Measurements from ENCODE around the gene DNAH2.

The DNAH2 gene

GRCh38 chr17:7686222-7687071 is 31.1 kb upstream of the DNAH2 start:
- DNase-seq (ENCODE audit: low read depth, low spot score), result no peak
- whole genome bisulfite sequencing (ENCODE audit: insufficient coverage, insufficient read length), result no CpG with 5 or more reads among the region's 30 CpGs

DNA sequence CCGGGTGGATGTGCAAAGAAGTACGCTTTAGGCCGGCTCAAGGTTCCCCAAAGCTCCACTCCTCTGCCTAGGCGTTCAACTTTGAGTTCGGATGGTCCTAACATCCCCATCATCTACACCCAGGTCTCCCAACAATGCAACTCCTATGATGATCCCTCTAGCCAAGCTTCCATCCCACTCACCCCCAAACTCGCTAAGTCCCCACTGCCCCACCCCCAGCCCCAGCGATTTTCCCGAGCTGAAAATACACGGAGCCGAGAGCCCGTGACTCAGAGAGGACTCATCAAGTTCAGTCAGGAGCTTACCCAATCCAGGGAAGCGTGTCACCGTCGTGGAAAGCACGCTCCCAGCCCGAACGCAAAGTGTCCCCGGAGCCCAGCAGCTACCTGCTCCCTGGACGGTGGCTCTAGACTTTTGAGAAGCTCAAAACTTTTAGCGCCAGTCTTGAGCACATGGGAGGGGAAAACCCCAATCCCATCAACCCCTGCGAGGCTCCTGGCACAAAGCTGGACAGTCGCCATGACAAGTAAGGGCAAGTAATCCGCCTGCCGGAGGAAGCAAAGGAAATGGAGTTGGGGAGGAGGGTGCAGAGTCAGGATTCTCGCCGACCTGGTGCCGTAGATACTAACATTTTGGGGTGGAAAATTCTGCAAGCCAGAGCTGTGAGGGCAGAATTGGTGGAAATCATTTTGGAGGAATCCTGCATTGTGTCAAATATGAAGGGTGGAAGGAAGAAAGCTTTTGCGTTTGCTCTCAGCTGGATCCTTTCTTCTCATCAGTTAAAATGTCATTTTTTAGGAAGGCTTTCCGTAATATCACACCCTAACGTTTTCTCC is 30.3 kb upstream of the DNAH2 start, which contains the start of gene TP53:
TSS of gene TP53 (minus strand) at position 419 of the 836 bp plus-strand sequence. CDS start 10,896 bp downstream, outside the sequence.
- no peaks in the 10 kb centered on the region for H3K4me1 ChIP-seq (ENCODE audit: control insufficient read depth, insufficient read depth, low read length)
- no peak within 1 kb of the TSS for H3K27ac ChIP-seq (ENCODE audit: low read length)
- no peaks in the 10 kb centered on the region for H3K36me3 ChIP-seq (ENCODE audit: control insufficient read depth, insufficient read depth, low read length)
- peak; percentile 93 for DNase-seq (ENCODE audit: low read depth, low spot score)
- no peaks in the 10 kb centered on the region for H3K27me3 ChIP-seq (ENCODE audit: control insufficient read depth, insufficient read depth, low read length)
- no peaks in the 10 kb centered on the region for H3K9me3 ChIP-seq (ENCODE audit: control insufficient read depth, insufficient read depth, low read length)
- H3K4me3 ChIP-seq (ENCODE audit: low read length), result peak within 1 kb of the TSS; percentile 82
- 100% methylated on average over 1 of the region's 30 CpGs for WGBS (ENCODE audit: insufficient coverage, insufficient read length)

More at GRCh38 chr17:7686222-7687071, 31.1 kb upstream of the DNAH2 start:
- H3K27me3 ChIP-seq (ENCODE audit: control insufficient read depth, insufficient read depth, low read length), result no peaks in the 10 kb centered on the region
- no peaks in the 10 kb centered on the region for H3K36me3 ChIP-seq (ENCODE audit: control insufficient read depth, insufficient read depth, low read length)
- H3K27ac ChIP-seq (ENCODE audit: low read length), result no peak overlapping the region
- H3K9me3 ChIP-seq (ENCODE audit: control insufficient read depth, insufficient read depth, low read length), result no peaks in the 10 kb centered on the region
- no peaks in the 10 kb centered on the region for H3K4me1 ChIP-seq (ENCODE audit: control insufficient read depth, insufficient read depth, low read length)
- H3K4me3 ChIP-seq (ENCODE audit: low read length), result peak overlapping the region; percentile 82

GRCh38 chr17:7687908-7688807 is 29.4 kb upstream of the DNAH2 start, which contains the start of gene WRAP53:
WRAP53 (plus strand) TSS chr17:7688477; CDS start chr17:7688649, 172 bp downstream.
- Histone ChIP-seq H3K4me3 (ENCODE audit: low read length) (peak within 1 kb of the TSS; percentile 82), H3K9me3 (ENCODE audit: control insufficient read depth, insufficient read depth, low read length) (no peaks in the 10 kb centered on the region), H3K27me3 (ENCODE audit: control insufficient read depth, insufficient read depth, low read length) (no peaks in the 10 kb centered on the region), H3K4me1 (ENCODE audit: control insufficient read depth, insufficient read depth, low read length) (no peaks in the 10 kb centered on the region), H3K27ac (ENCODE audit: low read length) (no peak within 1 kb of the TSS), H3K36me3 (ENCODE audit: control insufficient read depth, insufficient read depth, low read length) (no peaks in the 10 kb centered on the region)
- DNase-seq (ENCODE audit: low read depth, low spot score), result peak; percentile 97
- WGBS (ENCODE audit: insufficient coverage, insufficient read length), result no CpG with 5 or more reads among the region's 51 CpGs

DNA sequence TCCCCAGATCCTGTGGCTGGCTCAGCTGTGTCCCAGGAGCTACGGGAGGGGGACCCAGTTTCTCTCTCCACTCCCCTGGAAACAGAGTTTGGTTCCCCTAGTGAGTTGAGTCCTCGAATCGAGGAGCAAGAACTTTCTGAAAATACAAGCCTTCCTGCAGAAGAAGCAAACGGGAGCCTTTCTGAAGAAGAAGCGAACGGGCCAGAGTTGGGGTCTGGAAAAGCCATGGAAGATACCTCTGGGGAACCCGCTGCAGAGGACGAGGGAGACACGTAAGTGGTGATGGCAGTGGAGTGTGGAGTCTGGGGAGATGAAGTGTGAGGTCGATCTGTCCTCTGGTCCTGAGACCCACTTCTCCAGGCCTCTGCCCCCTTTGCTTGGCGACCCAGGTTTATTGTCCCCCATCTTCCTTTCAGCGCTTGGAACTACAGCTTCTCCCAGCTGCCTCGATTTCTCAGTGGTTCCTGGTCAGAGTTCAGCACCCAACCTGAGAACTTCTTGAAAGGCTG is 28.7 kb upstream of the DNAH2 start:
- WGBS (ENCODE audit: insufficient coverage, insufficient read length), result no CpG with 5 or more reads among the region's 13 CpGs
- Histone ChIP-seq H3K36me3 (ENCODE audit: control insufficient read depth, insufficient read depth, low read length) (no peaks in the 10 kb centered on the region), H3K9me3 (ENCODE audit: control insufficient read depth, insufficient read depth, low read length) (no peaks in the 10 kb centered on the region), H3K4me3 (ENCODE audit: low read length) (peak overlapping the region; percentile 59), H3K4me1 (ENCODE audit: control insufficient read depth, insufficient read depth, low read length) (no peaks in the 10 kb centered on the region), H3K27ac (ENCODE audit: low read length) (no peak overlapping the region), H3K27me3 (ENCODE audit: control insufficient read depth, insufficient read depth, low read length) (no peaks in the 10 kb centered on the region)
- DNase-seq (ENCODE audit: low read depth, low spot score), result no peak

- DNase-seq (ENCODE audit: low read depth, low spot score), result no peak
- Histone ChIP-seq H3K27ac (ENCODE audit: low read length) (no peak overlapping the region), H3K27me3 (ENCODE audit: control insufficient read depth, insufficient read depth, low read length) (no peaks in the 10 kb centered on the region), H3K9me3 (ENCODE audit: control insufficient read depth, insufficient read depth, low read length) (no peaks in the 10 kb centered on the region), H3K4me3 (ENCODE audit: low read length) (no peak overlapping the region), H3K36me3 (ENCODE audit: control insufficient read depth, insufficient read depth, low read length) (no peaks in the 10 kb centered on the region), H3K4me1 (ENCODE audit: control insufficient read depth, insufficient read depth, low read length) (no peaks in the 10 kb centered on the region)
- WGBS (ENCODE audit: insufficient coverage, insufficient read length), result no CpG with 5 or more reads among the region's 10 CpGs
These were observed 22.0 kb upstream of the DNAH2 start for GRCh38 chr17:7695586-7695985.

DNA sequence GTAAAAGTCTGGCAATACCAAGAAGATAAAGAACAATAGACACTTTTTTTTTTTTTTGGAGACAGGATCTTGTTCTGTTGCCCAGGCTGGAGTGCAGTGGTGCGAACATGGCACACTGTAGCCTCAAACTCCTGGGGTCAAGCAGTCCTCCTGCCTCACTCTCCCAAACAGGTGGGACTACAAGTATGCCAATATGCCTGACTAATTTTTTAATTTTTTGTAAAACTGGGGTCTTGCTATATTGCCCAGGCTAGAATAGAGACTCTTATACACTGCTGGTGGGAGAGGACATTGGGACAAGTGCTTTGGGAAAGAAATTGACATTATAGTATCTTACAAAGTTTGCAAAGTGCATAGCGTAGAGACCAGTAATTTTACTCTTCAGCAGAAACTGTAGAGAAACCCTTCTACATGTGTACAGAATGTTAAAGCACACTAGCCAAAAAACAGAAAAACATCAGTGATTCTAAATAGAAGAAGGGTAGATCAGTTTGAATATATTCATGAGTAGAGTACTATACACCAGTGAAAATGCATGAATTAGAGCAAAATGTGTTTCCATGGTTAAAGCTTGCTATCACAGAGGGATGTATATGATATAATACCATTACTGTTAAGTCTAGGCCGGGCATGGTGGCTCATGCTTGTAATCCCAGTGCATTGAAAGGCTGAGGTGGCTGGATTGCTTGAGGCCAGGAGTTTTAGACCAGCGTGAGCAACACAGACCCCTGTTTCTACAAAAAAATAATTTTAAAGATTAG is 19.5 kb upstream of the DNAH2 start:
- no CpG with 5 or more reads among the region's 4 CpGs for WGBS (ENCODE audit: insufficient coverage, insufficient read length)
- Histone ChIP-seq H3K36me3 (ENCODE audit: control insufficient read depth, insufficient read depth, low read length) (no peaks in the 10 kb centered on the region; the same call in 1 of the 2 replicates), H3K4me3 (ENCODE audit: low read length) (no peak overlapping the region), H3K27ac (ENCODE audit: low read length) (no peak overlapping the region), H3K27me3 (ENCODE audit: control insufficient read depth, insufficient read depth, low read length) (no peaks in the 10 kb centered on the region), H3K9me3 (ENCODE audit: control insufficient read depth, insufficient read depth, low read length) (no peaks in the 10 kb centered on the region), H3K4me1 (ENCODE audit: control insufficient read depth, insufficient read depth, low read length) (peaks cover under 1% of the 10 kb centered on the region; the same call in 1 of the 2 replicates)
- no peak for DNase-seq (ENCODE audit: low read depth, low spot score)

GRCh38 chr17:7700510-7700909 is 17.0 kb upstream of the DNAH2 start:
- no peaks in the 10 kb centered on the region for H3K9me3 ChIP-seq (ENCODE audit: control insufficient read depth, insufficient read depth, low read length)
- H3K27me3 ChIP-seq (ENCODE audit: control insufficient read depth, insufficient read depth, low read length), result no peaks in the 10 kb centered on the region
- H3K4me3 ChIP-seq (ENCODE audit: low read length), result no peak overlapping the region
- peaks cover 6% of the 10 kb centered on the region for H3K4me1 ChIP-seq (ENCODE audit: control insufficient read depth, insufficient read depth, low read length)
- DNase-seq (ENCODE audit: low read depth, low spot score), result no peak
- no peak overlapping the region for H3K27ac ChIP-seq (ENCODE audit: low read length)
- WGBS (ENCODE audit: insufficient coverage, insufficient read length), result no CpG with 5 or more reads among the region's 7 CpGs
- H3K36me3 ChIP-seq (ENCODE audit: control insufficient read depth, insufficient read depth, low read length), result no peaks in the 10 kb centered on the region; the same call in 1 of the 2 replicates

GRCh38 chr17:7701681-7702080 is 15.9 kb upstream of the DNAH2 start:
- DNase-seq (ENCODE audit: low read depth, low spot score), result no peak
- Histone ChIP-seq H3K9me3 (ENCODE audit: control insufficient read depth, insufficient read depth, low read length) (no peaks in the 10 kb centered on the region), H3K4me3 (ENCODE audit: low read length) (no peak overlapping the region), H3K27me3 (ENCODE audit: control insufficient read depth, insufficient read depth, low read length) (no peaks in the 10 kb centered on the region), H3K36me3 (ENCODE audit: control insufficient read depth, insufficient read depth, low read length) (no peaks in the 10 kb centered on the region; the same call in 1 of the 2 replicates), H3K27ac (ENCODE audit: low read length) (no peak overlapping the region), H3K4me1 (ENCODE audit: control insufficient read depth, insufficient read depth, low read length) (peaks cover 8% of the 10 kb centered on the region)
- no CpG with 5 or more reads among the region's 14 CpGs for WGBS (ENCODE audit: insufficient coverage, insufficient read length)

DNA sequence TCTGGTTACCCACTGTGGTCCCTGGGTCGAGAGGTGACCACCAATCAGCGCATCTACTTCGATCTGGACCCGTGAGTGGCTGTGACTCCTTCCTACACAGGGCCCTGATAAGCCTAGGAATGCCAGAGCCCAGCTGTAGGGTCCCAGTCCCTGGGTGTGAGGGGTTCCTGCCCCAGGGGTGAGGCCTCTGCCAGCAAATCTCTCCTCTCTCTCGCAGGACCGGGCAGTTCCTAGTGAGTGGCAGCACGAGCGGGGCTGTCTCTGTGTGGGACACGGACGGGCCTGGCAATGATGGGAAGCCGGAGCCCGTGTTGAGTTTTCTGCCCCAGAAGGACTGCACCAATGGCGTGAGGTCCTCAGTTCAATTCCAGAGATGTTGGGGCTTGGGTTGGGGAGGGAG is 14.8 kb upstream of the DNAH2 start:
- WGBS (ENCODE audit: insufficient coverage, insufficient read length), result no CpG with 5 or more reads among the region's 13 CpGs
- no peaks in the 10 kb centered on the region for H3K27me3 ChIP-seq (ENCODE audit: control insufficient read depth, insufficient read depth, low read length)

More for the DNA sequence above, 14.8 kb upstream of the DNAH2 start:
- Histone ChIP-seq H3K4me1 (ENCODE audit: control insufficient read depth, insufficient read depth, low read length) (peaks cover 8% of the 10 kb centered on the region), H3K9me3 (ENCODE audit: control insufficient read depth, insufficient read depth, low read length) (no peaks in the 10 kb centered on the region), H3K4me3 (ENCODE audit: low read length) (no peak overlapping the region), H3K36me3 (ENCODE audit: control insufficient read depth, insufficient read depth, low read length) (no peaks in the 10 kb centered on the region; the same call in 1 of the 2 replicates), H3K27ac (ENCODE audit: low read length) (no peak overlapping the region)
- DNase-seq (ENCODE audit: low read depth, low spot score), result no peak

Measured in iPS DF 6.9 (cell line).